Subcutaneous abdominal adipose tissue (tissue), 5 donors: ENCODE results near the gene HNRNPH1.

ENCODE experiments used
- H3K27ac ChIP-seq: one replicate; pipeline ENCODE4 v1.7.0; 2013; ENCODE audit warnings: low read depth, mild to moderate bottlenecking, inconsistent platforms, low read length, moderate library complexity
- H3K27me3 ChIP-seq, 5 donors: one replicate each; pipeline ENCODE4 v1.7.0; 2013; ENCODE audit warnings: low read length in 5 of 5, inconsistent platforms in 1 of 5; ENCODE audit not compliant: control insufficient read depth in 5 of 5, insufficient read depth in 4 of 5
- H3K36me3 ChIP-seq, 5 donors: one replicate each; pipeline ENCODE4 v1.7.0; 2013; ENCODE audit warnings: low read length in 5 of 5; ENCODE audit not compliant: control insufficient read depth in 5 of 5, insufficient read depth in 5 of 5
- H3K4me1 ChIP-seq, 5 donors: one replicate each; pipeline ENCODE4 v1.7.0; 2013; ENCODE audit warnings: low read length in 5 of 5, mild to moderate bottlenecking in 3 of 5, moderate library complexity in 1 of 5; ENCODE audit not compliant: control insufficient read depth in 5 of 5, insufficient read depth in 5 of 5
- H3K4me3 ChIP-seq, 5 donors: one replicate each; pipeline ENCODE4 v1.7.0; 2013; ENCODE audit warnings: low read length in 5 of 5, low read depth in 1 of 5
- H3K9ac ChIP-seq, 5 donors: one replicate each; pipeline ENCODE4 v1.7.0; 2013; ENCODE audit warnings: low read length in 5 of 5, mild to moderate bottlenecking in 4 of 5, moderate library complexity in 3 of 5
- H3K9me3 ChIP-seq, 5 donors: one replicate each; pipeline ENCODE4 v1.7.0; 2013; ENCODE audit warnings: low read length in 5 of 5; ENCODE audit not compliant: control insufficient read depth in 5 of 5
- donor health status: healthy.
- donor health status: healthy.
- donor health status: healthy.
- donor health status: healthy.
- donor health status: healthy.

Gene HNRNPH1

GRCh38 chr5:179605026-179605833, 18.2 kb downstream of the HNRNPH1 start:
- no peak overlapping the region for H3K9ac ChIP-seq
- no peak overlapping the region for H3K27ac ChIP-seq
- no peaks in the 10 kb centered on the region for H3K27me3 ChIP-seq

GRCh38 chr5:179603308-179603707, 20.2 kb downstream of the HNRNPH1 start:
- Histone ChIP-seq H3K4me1 (peaks cover 0 to 18% (median 12%) of the 10 kb centered on the region in 5 donors), H3K4me3 (no peak overlapping the region), H3K27ac (no peak overlapping the region), H3K9me3 (no peaks in the 10 kb centered on the region), H3K27me3 (no peaks in the 10 kb centered on the region), H3K9ac (no peak overlapping the region), H3K36me3 (peaks cover 0 to 81% (median 72%) of the 10 kb centered on the region in 5 donors)

More at GRCh38 chr5:179605026-179605833, 18.2 kb downstream of the HNRNPH1 start:
- peaks cover 0 to 80% (median 66%) of the 10 kb centered on the region in 5 donors for H3K36me3 ChIP-seq
- peaks cover 0 to 23% (median 21%) of the 10 kb centered on the region in 5 donors for H3K4me1 ChIP-seq
- no peak overlapping the region for H3K4me3 ChIP-seq
- H3K9me3 ChIP-seq: no peaks in the 10 kb centered on the region

GRCh38 chr5:179601871-179602625, 21.4 kb downstream of the HNRNPH1 start:
- H3K36me3 ChIP-seq: peaks cover 0 to 81% (median 65%) of the 10 kb centered on the region in 5 donors
- H3K27ac ChIP-seq: no peak overlapping the region
- no peaks in the 10 kb centered on the region for H3K27me3 ChIP-seq
- H3K9me3 ChIP-seq: no peaks in the 10 kb centered on the region
- H3K9ac ChIP-seq: no peak overlapping the region
- H3K4me3 ChIP-seq: no peak overlapping the region
- H3K4me1 ChIP-seq: peaks cover 0 to 18% (median 10%) of the 10 kb centered on the region in 5 donors

GRCh38 chr5:179599973-179600372, 23.5 kb downstream of the HNRNPH1 start:
- H3K9me3 ChIP-seq: no peaks in the 10 kb centered on the region
- no peak overlapping the region for H3K9ac ChIP-seq
- H3K27ac ChIP-seq: no peak overlapping the region
- peaks cover 0 to 5% (median 4%) of the 10 kb centered on the region in 5 donors for H3K4me1 ChIP-seq
- H3K36me3 ChIP-seq: peaks cover 4 to 79% (median 66%) of the 10 kb centered on the region in 5 donors
- no peak overlapping the region for H3K4me3 ChIP-seq
- no peaks in the 10 kb centered on the region for H3K27me3 ChIP-seq

- Histone ChIP-seq H3K9me3 (no peaks in the 10 kb centered on the region), H3K27ac (no peak overlapping the region), H3K36me3 (peaks cover 4 to 81% (median 70%) of the 10 kb centered on the region in 5 donors), H3K9ac (no peak overlapping the region), H3K4me3 (no peak overlapping the region), H3K27me3 (no peaks in the 10 kb centered on the region), H3K4me1 (peaks cover 0 to 5% (median 4%) of the 10 kb centered on the region in 5 donors)
Measured at GRCh38 chr5:179599566-179599965, 23.9 kb downstream of the HNRNPH1 start.

- no peak overlapping the region for H3K27ac ChIP-seq
- H3K9ac ChIP-seq: no peak overlapping the region
- H3K27me3 ChIP-seq: no peaks in the 10 kb centered on the region
- peaks cover 4 to 80% (median 70%) of the 10 kb centered on the region in 5 donors for H3K36me3 ChIP-seq
- peaks cover 0 to 5% (median 2%) of the 10 kb centered on the region in 5 donors for H3K4me1 ChIP-seq
- H3K4me3 ChIP-seq: no peak overlapping the region
- no peaks in the 10 kb centered on the region for H3K9me3 ChIP-seq
Measured at GRCh38 chr5:179599100-179599499, 24.4 kb downstream of the HNRNPH1 start.

- no peak overlapping the region for H3K27ac ChIP-seq
- peaks cover 0 to 5% (median 0%) of the 10 kb centered on the region in 5 donors for H3K4me1 ChIP-seq
- H3K36me3 ChIP-seq: peaks cover 13 to 84% (median 76%) of the 10 kb centered on the region in 5 donors
- H3K4me3 ChIP-seq: no peak overlapping the region
- no peak overlapping the region for H3K9ac ChIP-seq
- H3K27me3 ChIP-seq: no peaks in the 10 kb centered on the region
- H3K9me3 ChIP-seq: no peaks in the 10 kb centered on the region
Measured at GRCh38 chr5:179596421-179596820, 27.1 kb downstream of the HNRNPH1 start.

- peaks cover 0 to 5% (median 0%) of the 10 kb centered on the region in 5 donors for H3K4me1 ChIP-seq
- H3K9ac ChIP-seq: no peak overlapping the region
- H3K27me3 ChIP-seq: no peaks in the 10 kb centered on the region
- no peak overlapping the region for H3K4me3 ChIP-seq
- H3K27ac ChIP-seq: no peak overlapping the region
- peaks cover 14 to 89% (median 75%) of the 10 kb centered on the region in 5 donors for H3K36me3 ChIP-seq
- H3K9me3 ChIP-seq: no peaks in the 10 kb centered on the region
Measured at GRCh38 chr5:179595916-179596315, 27.6 kb downstream of the HNRNPH1 start.

- Histone ChIP-seq H3K27ac (no peak overlapping the region), H3K9ac (no peak overlapping the region), H3K9me3 (no peaks in the 10 kb centered on the region), H3K27me3 (no peaks in the 10 kb centered on the region), H3K36me3 (peaks cover 16 to 72% (median 53%) of the 10 kb centered on the region in 5 donors), H3K4me1 (peaks cover 0 to 7% (median 4%) of the 10 kb centered on the region in 5 donors), H3K4me3 (no peak overlapping the region)
Measured at GRCh38 chr5:179588166-179588565, 35.3 kb downstream of the HNRNPH1 start.

- Histone ChIP-seq H3K9ac (peak overlapping the region in 1 of 5 donors; percentile 39), H3K27ac (no peak overlapping the region), H3K36me3 (peaks cover 6 to 73% (median 41%) of the 10 kb centered on the region in 5 donors)
Measured at GRCh38 chr5:179585941-179586401, 37.5 kb downstream of the HNRNPH1 start.

More at GRCh38 chr5:179585941-179586401, 37.5 kb downstream of the HNRNPH1 start:
- no peaks in the 10 kb centered on the region for H3K27me3 ChIP-seq
- H3K9me3 ChIP-seq: no peaks in the 10 kb centered on the region
- H3K4me3 ChIP-seq: no peak overlapping the region
- peaks cover 0 to 10% (median 4%) of the 10 kb centered on the region in 5 donors for H3K4me1 ChIP-seq
